H54 (cell line): ENCODE data around the gene ZC3H6.
"Not testable (repeated sequence)": the region's sequence is repeated elsewhere in the genome, so short reads cannot be mapped to it uniquely, and the experiment has no call there.

Source experiments
- DNase-seq: peaks from one replicate; pipeline ENCODE4 v3.0.0; 2011; ENCODE audit warnings: low spot score, mixed read lengths; ENCODE audit not compliant: insufficient read length
- FAIRE-seq: peaks from 3 replicates; lab custom pipeline; 2011; peaks lifted over from hg19 to GRCh38; lab: Jason Lieb, UNC
- POLR2A ChIP-seq: IDR thresholded peaks from 2 replicates; pipeline ENCODE4 v1.6.1; 2011; ENCODE audit warnings: low read depth, mild to moderate bottlenecking, low read length

Gene ZC3H6

GRCh38 chr2:112257575-112257974 lies 17.8 kb upstream of the ZC3H6 start:
- peak; percentile 55 for FAIRE-seq

GRCh38 chr2:112259509-112260294 lies 15.7 kb upstream of the ZC3H6 start:
- peak; percentile 94 for FAIRE-seq
- TF ChIP-seq POLR2A = no peak
- peak; percentile 30 for DNase-seq

More at GRCh38 chr2:112257575-112257974, 17.8 kb upstream of the ZC3H6 start:
- TF ChIP-seq POLR2A = no peak
- no peak for DNase-seq

- FAIRE-seq (no peak), DNase-seq (no peak)
- no peak for TF ChIP-seq POLR2A
These were observed 15.1 kb upstream of the ZC3H6 start for GRCh38 chr2:112260295-112260625.

- FAIRE-seq (no peak), DNase-seq (no peak)
- no peak for TF ChIP-seq POLR2A
These were observed 12.5 kb upstream of the ZC3H6 start for GRCh38 chr2:112262876-112263275.

GRCh38 chr2:112268547-112268946 lies 6.8 kb upstream of the ZC3H6 start:
- FAIRE-seq = no peak
- no peak for TF ChIP-seq POLR2A
- no peak for DNase-seq

GRCh38 chr2:112272669-112273068 lies 2.7 kb upstream of the ZC3H6 start:
- TF ChIP-seq POLR2A = no peak
- no peak for FAIRE-seq
- DNase-seq = no peak

- no peak for DNase-seq
- peak; percentile 52 for FAIRE-seq
- TF ChIP-seq POLR2A = no peak
These were observed 2.0 kb upstream of the ZC3H6 start for GRCh38 chr2:112273349-112273748.

GRCh38 chr2:112275887-112276773 lies 733 bp downstream of the ZC3H6 start:
- peak; percentile 65 for DNase-seq
- peak; percentile 41 for FAIRE-seq
- TF ChIP-seq POLR2A = peak; percentile 39; the same call in 1 of the 2 replicates

- DNase-seq (no peak), FAIRE-seq (no peak)
- no peak for TF ChIP-seq POLR2A
These were observed 1.6 kb downstream of the ZC3H6 start for GRCh38 chr2:112276954-112277353.

GRCh38 chr2:112277596-112278220 lies 2.3 kb downstream of the ZC3H6 start:
- FAIRE-seq (peak; percentile 23), DNase-seq (no peak)
- TF ChIP-seq POLR2A = no peak

- FAIRE-seq, DNase-seq: not testable (repeated sequence)
These were observed 6.7 kb downstream of the ZC3H6 start for GRCh38 chr2:112282066-112282465.

GRCh38 chr2:112283535-112283934 lies 8.1 kb downstream of the ZC3H6 start:
- not testable (repeated sequence) for DNase-seq, FAIRE-seq

GRCh38 chr2:112290088-112290487 lies 14.7 kb downstream of the ZC3H6 start:
- no peak for TF ChIP-seq POLR2A
- DNase-seq (no peak), FAIRE-seq (no peak)

GRCh38 chr2:112290648-112291047 lies 15.3 kb downstream of the ZC3H6 start:
- FAIRE-seq (no peak), DNase-seq (no peak)
- no peak for TF ChIP-seq POLR2A
